AG10803 (cell line): ENCODE measurements around the gene ACSM2A.
"Not testable (repeated sequence)": the region's sequence is repeated elsewhere in the genome, so short reads cannot be mapped to it uniquely, and the experiment has no call there.

Experiments
- DNase-seq: peaks from one replicate; pipeline ENCODE4 v3.0.0; 2010; ENCODE audit warnings: low read depth
- H3K4me3 ChIP-seq: 2 replicates; pipeline ENCODE4 v1.5.1; 2011; ENCODE audit warnings: mild to moderate bottlenecking, low read length, control low read depth
- TF ChIP-seq, protein P1 (sequence below): conservative IDR thresholded peaks from 2 replicates; pipeline ENCODE4 v1.5.1; 2011; ENCODE audit warnings: mild to moderate bottlenecking, low read length, control low read depth, inconsistent platforms

Gene ACSM2A

DNA sequence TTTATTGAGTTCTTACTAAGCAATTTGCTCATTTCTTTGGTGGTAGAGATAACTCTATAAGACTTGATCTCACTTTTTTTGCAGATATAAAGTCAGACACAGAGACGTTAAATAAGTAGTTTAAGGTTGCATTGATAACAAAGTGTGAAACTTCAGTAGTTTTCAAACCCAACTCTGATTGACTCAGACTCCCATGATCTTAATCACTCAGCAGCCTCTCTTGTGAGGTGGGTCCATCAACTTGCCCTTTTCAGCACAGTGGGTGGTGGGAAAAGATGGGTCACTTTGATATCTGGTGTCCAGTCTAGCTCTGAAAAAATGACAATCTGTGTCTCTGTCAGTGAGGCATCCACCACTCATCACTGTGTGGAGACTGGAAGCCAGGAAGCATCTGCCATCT is 19.4 kb downstream of the ACSM2A start:
- DNase-seq, H3K4me3 ChIP-seq: not testable (repeated sequence)

DNA sequence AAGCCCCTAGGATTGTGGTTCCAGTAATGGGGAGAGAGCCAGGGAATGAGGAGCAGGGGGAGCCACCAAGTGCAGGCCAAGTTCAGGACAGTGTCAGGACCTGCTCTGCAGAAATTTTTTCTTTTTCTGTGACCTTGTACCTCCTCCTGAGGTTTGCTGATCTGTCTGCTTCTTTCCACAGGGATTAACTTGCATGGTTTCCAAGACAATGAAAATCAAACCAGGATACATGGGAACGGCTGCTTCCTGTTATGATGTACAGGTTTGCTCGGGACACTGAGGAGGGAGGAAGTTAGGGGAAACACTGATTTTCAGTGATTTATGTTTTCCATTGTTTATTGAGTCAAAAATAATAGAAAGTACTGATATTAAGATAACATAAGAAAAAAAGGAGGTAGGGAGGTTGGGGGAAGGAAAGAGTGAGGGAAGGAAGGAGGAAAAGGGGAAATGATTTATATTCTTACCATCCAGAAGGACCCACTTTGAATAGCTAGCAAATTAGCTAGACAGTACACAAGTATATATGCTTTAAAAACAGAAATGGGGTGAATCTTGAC is 25.9 kb downstream of the ACSM2A start:
- DNase-seq, H3K4me3 ChIP-seq: not testable (repeated sequence)

GRCh38 chr16:20483989-20484388 is 32.7 kb downstream of the ACSM2A start:
- not testable (repeated sequence) for H3K4me3 ChIP-seq

DNA sequence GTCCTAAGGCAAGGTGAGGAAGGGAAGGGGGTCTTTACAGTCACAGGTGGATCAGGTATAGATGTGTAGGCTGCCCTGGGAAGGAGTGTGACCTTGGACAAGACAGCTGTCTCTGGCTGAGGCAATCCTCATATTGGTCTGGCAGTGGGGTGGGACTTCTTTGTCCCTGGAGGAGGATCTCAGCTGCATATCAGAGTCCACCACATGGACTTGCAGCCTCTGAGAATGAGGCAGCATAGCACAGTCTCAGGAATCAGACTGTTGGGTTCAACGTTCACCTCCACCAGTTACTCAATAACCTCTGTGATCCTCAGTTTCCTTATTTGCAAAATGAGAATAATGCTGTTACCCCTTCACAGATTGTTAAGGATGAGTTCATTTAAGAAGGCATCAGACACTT is 33.4 kb downstream of the ACSM2A start:
- no peak for DNase-seq
- H3K4me3 ChIP-seq, result no peak overlapping the region
- TF ChIP-seq, protein P1, sequence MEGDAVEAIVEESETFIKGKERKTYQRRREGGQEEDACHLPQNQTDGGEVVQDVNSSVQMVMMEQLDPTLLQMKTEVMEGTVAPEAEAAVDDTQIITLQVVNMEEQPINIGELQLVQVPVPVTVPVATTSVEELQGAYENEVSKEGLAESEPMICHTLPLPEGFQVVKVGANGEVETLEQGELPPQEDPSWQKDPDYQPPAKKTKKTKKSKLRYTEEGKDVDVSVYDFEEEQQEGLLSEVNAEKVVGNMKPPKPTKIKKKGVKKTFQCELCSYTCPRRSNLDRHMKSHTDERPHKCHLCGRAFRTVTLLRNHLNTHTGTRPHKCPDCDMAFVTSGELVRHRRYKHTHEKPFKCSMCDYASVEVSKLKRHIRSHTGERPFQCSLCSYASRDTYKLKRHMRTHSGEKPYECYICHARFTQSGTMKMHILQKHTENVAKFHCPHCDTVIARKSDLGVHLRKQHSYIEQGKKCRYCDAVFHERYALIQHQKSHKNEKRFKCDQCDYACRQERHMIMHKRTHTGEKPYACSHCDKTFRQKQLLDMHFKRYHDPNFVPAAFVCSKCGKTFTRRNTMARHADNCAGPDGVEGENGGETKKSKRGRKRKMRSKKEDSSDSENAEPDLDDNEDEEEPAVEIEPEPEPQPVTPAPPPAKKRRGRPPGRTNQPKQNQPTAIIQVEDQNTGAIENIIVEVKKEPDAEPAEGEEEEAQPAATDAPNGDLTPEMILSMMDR, result no peak

More at GRCh38 chr16:20483989-20484388, 32.7 kb downstream of the ACSM2A start:
- DNase-seq, result not testable (repeated sequence)

DNA sequence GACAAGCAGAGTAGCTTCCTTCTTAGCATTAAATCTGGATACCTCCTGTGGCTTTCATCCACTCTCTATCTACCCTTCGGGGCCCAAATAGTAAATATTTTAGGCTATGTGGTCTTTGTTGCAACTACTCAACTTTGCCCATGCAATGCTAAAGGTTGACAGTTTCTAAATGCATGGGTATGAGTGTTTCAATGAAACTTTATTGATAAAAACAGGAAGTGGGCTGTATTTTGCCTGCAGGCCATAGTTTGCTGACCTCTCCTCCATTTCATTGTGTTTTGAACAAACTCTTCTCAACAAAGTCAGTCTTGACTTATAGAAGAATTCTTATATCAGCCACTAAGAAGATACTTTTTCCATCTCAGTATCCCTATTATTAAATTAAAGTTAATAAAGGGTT is 34.1 kb downstream of the ACSM2A start:
- no peak overlapping the region for H3K4me3 ChIP-seq
- TF ChIP-seq, protein P1, result no peak
- DNase-seq, result no peak

- H3K4me3 ChIP-seq, DNase-seq: not testable (repeated sequence)
Measured at GRCh38 chr16:20490994-20491393, 39.7 kb downstream of the ACSM2A start.

DNA sequence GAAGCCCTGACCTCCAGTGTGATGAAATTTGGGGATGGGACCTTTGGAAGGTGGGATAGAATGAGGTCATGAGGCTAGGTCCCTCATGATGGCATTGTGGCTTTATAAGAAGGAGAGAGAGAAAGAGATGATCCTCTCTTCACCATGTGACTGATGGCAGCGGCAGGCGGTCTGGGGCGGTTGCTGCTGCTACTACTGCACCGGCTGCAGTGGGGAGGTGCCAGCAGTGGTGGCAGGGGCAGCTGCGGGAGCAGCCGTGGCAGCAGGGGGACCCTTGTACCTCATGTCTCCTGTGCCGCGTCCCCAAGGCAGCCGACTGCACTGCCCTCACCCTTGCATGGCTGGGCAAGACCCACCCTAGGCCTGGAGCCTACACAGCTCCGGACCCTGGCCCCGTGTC is 40.1 kb downstream of the ACSM2A start:
- H3K4me3 ChIP-seq, DNase-seq: not testable (repeated sequence)

GRCh38 chr16:20504418-20504817 is 53.1 kb downstream of the ACSM2A start:
- no peak overlapping the region for H3K4me3 ChIP-seq
- DNase-seq, result no peak
- TF ChIP-seq, protein P1, result no peak

DNA sequence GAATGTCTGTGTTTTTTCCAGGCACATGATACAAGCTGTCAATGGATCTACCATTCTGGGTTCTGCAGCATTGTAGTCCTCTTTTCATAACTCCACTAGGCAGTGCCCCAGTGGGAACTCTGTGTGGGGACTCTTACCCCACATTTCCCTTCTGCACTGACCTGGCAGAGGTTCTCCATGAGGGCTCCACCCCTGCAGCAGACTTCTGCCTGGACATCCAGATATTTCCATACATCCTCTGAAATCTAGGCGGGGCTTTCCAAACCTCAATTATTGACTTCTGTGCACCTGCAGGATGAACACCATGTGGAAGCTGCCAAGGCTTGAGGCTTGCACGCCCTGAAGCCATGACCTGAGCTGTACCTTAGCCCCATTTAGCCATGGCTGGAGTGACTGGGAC is 56.0 kb downstream of the ACSM2A start:
- DNase-seq, result no peak
- H3K4me3 ChIP-seq, result no peak overlapping the region
- TF ChIP-seq, protein P1, result no peak

DNA sequence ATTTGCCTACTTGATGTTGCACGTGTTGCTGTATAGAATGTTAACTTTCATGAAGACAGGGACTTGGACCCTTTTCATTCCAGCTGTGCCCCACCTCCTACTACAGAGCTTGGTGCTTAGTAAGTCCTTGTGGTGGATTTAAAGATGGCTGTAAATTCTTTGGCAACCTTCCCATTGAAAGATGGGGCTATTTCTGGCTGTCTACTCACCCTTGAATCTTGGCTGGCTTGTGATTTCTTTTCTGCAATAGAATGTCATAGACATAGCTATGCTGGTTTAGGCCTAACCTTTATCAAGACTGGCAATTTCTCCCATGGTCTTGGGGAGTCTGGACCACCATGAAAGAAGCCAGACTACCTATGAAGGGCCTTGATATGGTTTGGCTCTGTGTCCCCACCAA is 59.0 kb downstream of the ACSM2A start:
- H3K4me3 ChIP-seq, result no peak overlapping the region
- TF ChIP-seq, protein P1, result no peak
- DNase-seq, result no peak
